Neutrophil (primary cell): Measurements from ENCODE around the gene TMEM59.
"Not testable (repeated sequence)": the region's sequence is repeated elsewhere in the genome, so short reads cannot be mapped to it uniquely, and the experiment has no call there.

Experiments
- H3K27ac ChIP-seq: fragments of 200-600 bp; sonication (generic); 2 replicates; pipeline ENCODE4 v1.5.1; 2016; ENCODE audit warnings: mild to moderate bottlenecking, moderate library complexity
- H3K27me3 ChIP-seq: fragments of 200-600 bp; sonication (generic); 2 replicates; pipeline ENCODE4 v1.6.0; 2016; ENCODE audit warnings: mild to moderate bottlenecking
- H3K36me3 ChIP-seq: fragments of 200-600 bp; sonication (generic); 2 replicates; pipeline ENCODE4 v1.5.1; 2017
- H3K4me1 ChIP-seq, 2 experiments: fragments of 200-600 bp in 1 of 2; sonication (generic) in 1 of 2; 1 replicate in 1 of 2; 2 replicates in 1 of 2; pipeline versions ENCODE4 v1.5.1 to v1.6.1; 2013 to 2016; ENCODE audit warnings: low read depth in 1 of 2, low read length in 1 of 2, mild to moderate bottlenecking in 1 of 2, moderate library complexity in 1 of 2; ENCODE audit not compliant: control insufficient read depth in 1 of 2, insufficient read depth in 1 of 2
- H3K4me3 ChIP-seq, 2 experiments: fragments of 200-600 bp in 1 of 2; sonication (generic) in 1 of 2; 1 replicate in 1 of 2; 2 replicates in 1 of 2; pipeline ENCODE4 v1.5.1; 2013 to 2016; ENCODE audit warnings: low read depth in 1 of 2, low read length in 1 of 2, mild to moderate bottlenecking in 1 of 2, moderate library complexity in 1 of 2
- H3K9me3 ChIP-seq: fragments of 200-600 bp; sonication (generic); 2 replicates; pipeline ENCODE4 v1.5.1; 2016
- CTCF ChIP-seq: fragments of 200-600 bp; sonication (generic); IDR thresholded peaks from 2 replicates; pipeline ENCODE4 v1.5.1; 2016; ENCODE audit warnings: antibody characterized with exemption

Gene TMEM59

DNA sequence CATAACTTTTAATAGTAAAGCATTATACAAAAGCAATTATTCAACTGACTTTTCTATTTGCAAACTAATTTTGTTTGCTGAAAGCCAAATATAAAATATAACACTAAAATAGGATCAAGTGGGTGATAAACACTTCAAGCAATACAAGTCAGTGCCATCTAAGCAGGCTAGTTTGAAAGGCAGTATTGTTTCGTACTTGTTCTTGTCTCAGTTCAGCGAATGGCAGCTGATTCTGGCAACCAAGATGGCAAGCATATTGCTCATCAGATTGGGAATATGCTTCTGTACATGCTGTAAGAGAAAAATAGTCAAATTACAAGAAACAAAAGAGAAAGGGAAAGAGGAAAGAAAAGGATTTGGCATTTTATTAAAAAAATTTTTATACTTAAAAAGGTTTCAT, 7.5 kb downstream of the TMEM59 start:
- Histone ChIP-seq H3K9me3 (no peaks in the 10 kb centered on the region), H3K36me3 (peaks cover 57% of the 10 kb centered on the region), H3K27me3 (no peaks in the 10 kb centered on the region), H3K27ac (no peak overlapping the region), H3K4me3 (no peak overlapping the region), H3K4me1 (peaks cover 0 to 23% of the 10 kb centered on the region in 2 experiments)
- no peak for TF ChIP-seq CTCF

DNA sequence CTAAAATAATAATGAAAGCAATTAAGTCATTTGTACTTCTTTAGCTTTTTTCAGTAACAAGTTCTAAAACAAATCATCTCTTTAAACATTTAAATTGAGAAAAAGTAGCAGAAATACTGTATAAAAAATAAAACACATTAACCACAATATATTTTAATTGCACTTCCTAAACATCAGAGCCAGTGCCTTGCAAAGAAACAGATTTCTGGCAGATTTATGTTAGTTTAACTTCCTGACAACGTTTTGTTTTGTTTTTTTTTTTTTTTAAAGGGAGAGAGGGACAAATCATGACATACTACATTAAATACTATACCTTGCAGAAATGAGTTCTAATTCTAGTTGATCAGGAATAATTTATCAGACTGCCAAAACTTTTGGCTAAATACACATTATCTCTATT, 11.2 kb downstream of the TMEM59 start:
- peaks cover 94% of the 10 kb centered on the region for H3K36me3 ChIP-seq
- H3K4me1 ChIP-seq: no peaks in the 10 kb centered on the region
- no peaks in the 10 kb centered on the region for H3K27me3 ChIP-seq
- TF ChIP-seq CTCF: no peak
- H3K27ac ChIP-seq: no peak overlapping the region
- no peaks in the 10 kb centered on the region for H3K9me3 ChIP-seq
- H3K4me3 ChIP-seq: no peak overlapping the region

GRCh38 chr1:54037476-54037875, 15.5 kb downstream of the TMEM59 start:
- Histone ChIP-seq H3K36me3 (peaks cover 100% of the 10 kb centered on the region), H3K9me3 (no peaks in the 10 kb centered on the region), H3K27me3 (no peaks in the 10 kb centered on the region), H3K4me1 (no peaks in the 10 kb centered on the region), H3K27ac (no peak overlapping the region), H3K4me3 (no peak overlapping the region)
- no peak for TF ChIP-seq CTCF

DNA sequence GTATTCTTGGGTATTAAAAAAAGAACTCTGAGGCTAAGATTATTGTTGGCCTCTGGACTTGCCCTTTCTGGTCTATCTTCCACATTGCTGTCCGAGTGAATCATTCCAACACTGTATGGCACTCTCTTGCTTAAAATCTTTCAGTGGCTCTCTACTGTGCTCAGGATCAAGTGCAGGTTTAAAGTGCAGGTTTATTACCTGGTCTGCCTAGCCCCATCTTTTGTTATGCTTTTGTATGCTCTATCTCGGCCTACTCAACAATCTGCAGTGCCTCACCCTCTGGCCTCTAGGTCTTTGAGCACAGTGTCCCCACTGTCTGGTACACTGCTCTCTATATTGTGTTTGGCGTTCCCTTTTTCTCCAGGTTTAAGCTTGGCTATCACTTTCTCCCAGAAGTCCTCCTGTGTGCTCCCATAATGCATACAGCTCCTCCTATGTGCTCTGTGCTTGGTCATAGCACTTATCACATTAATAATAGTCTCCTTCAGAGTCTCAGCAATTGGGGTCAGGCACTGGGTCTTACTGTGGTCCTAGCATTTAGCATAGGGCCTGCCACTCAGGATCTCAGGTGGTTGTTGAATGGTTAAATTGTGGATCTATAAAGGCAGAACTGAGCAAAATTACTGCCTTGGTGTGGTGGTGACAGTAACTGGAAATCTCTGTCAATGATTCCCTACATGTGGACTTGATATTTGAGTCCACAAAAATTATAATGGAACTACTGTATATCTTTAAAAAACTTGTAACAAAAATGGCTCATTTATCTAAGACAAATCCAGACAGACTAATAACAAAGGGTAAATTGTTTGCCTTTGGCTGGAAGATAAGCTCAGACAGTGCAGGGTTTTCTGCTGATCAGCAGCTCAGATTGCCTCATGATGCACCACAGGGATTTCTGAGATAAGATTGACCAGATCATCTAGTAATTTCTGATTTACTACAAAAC, 24.4 kb downstream of the TMEM59 start:
- Histone ChIP-seq H3K4me1 (no peaks in the 10 kb centered on the region), H3K27me3 (no peaks in the 10 kb centered on the region), H3K27ac (no peak overlapping the region), H3K9me3 (no peaks in the 10 kb centered on the region), H3K36me3 (peaks cover 48% of the 10 kb centered on the region), H3K4me3 (no peak overlapping the region)
- TF ChIP-seq CTCF: no peak

DNA sequence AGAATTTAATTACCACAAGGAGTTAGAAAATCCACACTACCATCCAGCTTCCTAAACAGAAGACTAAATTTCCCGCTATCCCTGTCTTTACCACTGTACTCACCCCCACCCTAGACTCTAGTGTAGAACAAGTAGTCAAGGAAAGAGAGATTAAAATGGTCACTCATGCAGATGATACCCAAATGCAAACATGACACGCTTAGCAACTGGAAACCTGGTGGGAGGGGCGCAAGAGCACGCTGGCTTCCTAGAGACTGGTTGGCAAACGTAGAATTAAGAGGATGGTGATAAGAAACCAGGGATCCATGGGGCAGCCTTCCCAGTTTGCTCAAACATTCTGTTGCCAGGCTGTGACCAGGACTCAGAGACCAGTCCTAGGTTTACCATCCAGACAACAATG, 25.2 kb downstream of the TMEM59 start:
- H3K27ac ChIP-seq: no peak overlapping the region
- no peak overlapping the region for H3K4me3 ChIP-seq
- no peaks in the 10 kb centered on the region for H3K4me1 ChIP-seq
- peaks cover 41% of the 10 kb centered on the region for H3K36me3 ChIP-seq
- H3K27me3 ChIP-seq: no peaks in the 10 kb centered on the region
- no peak for TF ChIP-seq CTCF
- H3K9me3 ChIP-seq: no peaks in the 10 kb centered on the region

- H3K4me1 ChIP-seq, H3K27me3 ChIP-seq, H3K27ac ChIP-seq, H3K4me3 ChIP-seq, H3K9me3 ChIP-seq: not testable (repeated sequence)
- peaks cover 11% of the 10 kb centered on the region for H3K36me3 ChIP-seq
Observed at GRCh38 chr1:54024811-54025210, 28.2 kb downstream of the TMEM59 start.
